Measurements from ENCODE around the gene CCKAR. TPM values are rescaled to one million over a fixed set of nuclear protein-coding genes. Genes with fewer than 3 reads are reported as not detected.

Gene CCKAR
- total and polyA plus RNA-seq, 2 donors (not counting 3 experiments of a cell fraction or from before 2014, with no cell fraction given), result not detected

- no peak overlapping the region for H3K4me2 ChIP-seq (ENCODE audit: insufficient read depth, low read length)
- CTCF ChIA-PET, result no interaction called here
- no peak for FAIRE-seq
Measured at GRCh38 chr4:26522478-26522877, 32.2 kb upstream of the CCKAR start.

More at GRCh38 chr4:26522478-26522877, 32.2 kb upstream of the CCKAR start:
- Histone ChIP-seq H4K20me1 (replicated peaks; ENCODE audit: control insufficient read depth, extremely low read depth, insufficient read depth, low read length) (no peaks in the 10 kb centered on the region), H3K9me3 (replicated peaks; ENCODE audit: control insufficient read depth, insufficient read depth, low read length) (no peaks in the 10 kb centered on the region), H3K4me1 (ENCODE audit: control insufficient read depth, extremely low read depth, insufficient read depth, low read length) (no peaks in the 10 kb centered on the region), H3K27me3 (ENCODE audit: control insufficient read depth in 2 of 2, insufficient read depth in 2 of 2, low read length in 2 of 2) (peaks cover 0 to 7% of the 10 kb centered on the region in 2 experiments), H2AFZ (ENCODE audit: low read depth, low read length) (no peak overlapping the region), H3K36me3 (ENCODE audit: control insufficient read depth in 2 of 2, extremely low read depth in 1 of 2, insufficient read depth in 2 of 2, low read length in 2 of 2) (no peaks in the 10 kb centered on the region), H3K9ac (replicated peaks; ENCODE audit: extremely low read depth, insufficient read depth, low read length) (no peak overlapping the region), H3K27ac (ENCODE audit: insufficient read depth, low read depth, low read length) (no peak overlapping the region), H3K4me3 (replicated peaks in 1 of 3; ENCODE audit: insufficient read depth in 1 of 3, low read depth in 1 of 3, low read length in 3 of 3) (no peak overlapping the region), H3K79me2 (ENCODE audit: control insufficient read depth, insufficient read depth, low read length) (no peaks in the 10 kb centered on the region), H3K9me1 (replicated peaks; ENCODE audit: control insufficient read depth, extremely low read depth, insufficient read depth, low read length) (no peaks in the 10 kb centered on the region)
- DNase-seq (ENCODE audit: low read depth, low spot score), result no peak
- BruUV-seq (replicated peaks), result no TSS peak
- intact Hi-C loops (cut with micrococcal nuclease) (no loop called here), dilution Hi-C loops (cut with MboI; ENCODE audit: extremely low pct_ligation_motif_present, low sequenced_read_pairs) (no loop called here)
- no peak for TF ChIP-seq CTCF (IDR thresholded peaks at IDR 0.05; ENCODE audit: extremely low read depth in 1 of 2, insufficient read depth in 1 of 2, low read depth in 1 of 2, low read length in 2 of 2)
- POLR2A ChIA-PET, result no interaction called here
